ENCODE measurements around the gene ATF1. TPM values are rescaled to one million over a fixed set of nuclear protein-coding genes. Genes with fewer than 3 reads are reported as not detected.

Gene ATF1
- total and polyA plus RNA-seq, 10 of the 15 experiments (the other 5 are each of a cell fraction or from before 2014, with no cell fraction given) = 15.4 to 92.0 (median 33.6) TPM

DNA sequence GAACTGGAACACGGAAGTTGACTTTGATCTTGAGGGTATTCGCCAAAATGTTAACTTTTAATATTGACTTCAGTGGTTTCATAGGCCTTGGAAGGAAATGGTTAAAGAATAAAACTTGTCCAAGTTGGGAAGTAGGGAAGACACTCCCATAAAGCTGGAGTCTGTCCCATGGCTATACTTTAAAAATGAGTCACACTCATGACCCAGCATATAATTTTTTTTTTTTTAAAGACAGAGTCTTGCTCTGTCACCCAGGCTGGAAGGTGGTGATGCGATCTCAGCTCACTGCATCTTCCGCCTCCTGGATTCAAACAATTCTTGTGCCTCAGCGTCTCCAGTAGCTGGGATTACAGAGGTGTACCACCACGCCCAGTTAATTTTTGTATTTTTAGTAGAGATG lies 98.4 kb downstream of the ATF1 start:
- in situ Hi-C loops (cut with MboI) (no loop called here), intact Hi-C loops (cut with micrococcal nuclease; ENCODE audit: unreplicated experiment) (no loop called here)
- Histone ChIP-seq H3K27ac (ENCODE audit: control insufficient read depth, insufficient read depth) (no peak overlapping the region), H3K27me3 (replicated peaks in 1 of 2; ENCODE audit: control insufficient read depth in 2 of 2, insufficient read depth in 2 of 2, low read length in 1 of 2) (no peaks in the 10 kb centered on the region), H3K4me1 (ENCODE audit: control insufficient read depth, insufficient read depth, low read length) (no peaks in the 10 kb centered on the region), H3K79me2 (ENCODE audit: control insufficient read depth, insufficient read depth, low read length) (no peaks in the 10 kb centered on the region), H3K36me3 (ENCODE audit: control insufficient read depth in 2 of 2, insufficient read depth in 2 of 2, low read length in 1 of 2) (no peaks in the 10 kb centered on the region), H3K4me2 (ENCODE audit: control insufficient read depth, insufficient read depth) (no peak overlapping the region), H2AFZ (ENCODE audit: control insufficient read depth, low read depth, low read length) (no peak overlapping the region), H3K4me3 (no peak overlapping the region), H3K9ac (ENCODE audit: control insufficient read depth, insufficient read depth, low read length) (no peak overlapping the region), H3K9me3 (replicated peaks; ENCODE audit: control insufficient read depth, insufficient read depth, low read length) (peaks cover 4% of the 10 kb centered on the region; the same call in 2 of the 3 replicates), H4K20me1 (ENCODE audit: control insufficient read depth, insufficient read depth) (no peaks in the 10 kb centered on the region)
- ChIA-PET POLR2A (no interaction called here), CTCF (no interaction called here), RAD21 (ENCODE audit: unreplicated experiment) (no interaction called here), SMC1A (ENCODE audit: uncharacterized antibody, unreplicated experiment) (no interaction called here)
- TF ChIP-seq PAX5 (IDR thresholded peaks at IDR 0.05; ENCODE audit: borderline replicate concordance, low read depth, low read length) = no peak
- no peak for ATAC-seq
- no TSS peak for BruUV-seq (replicated peaks)
- no peak for DNase-seq (ENCODE audit: low read depth, low spot score)
- 71% methylated on average over 6 of the region's 6 CpGs for WGBS (ENCODE audit: insufficient coverage, insufficient replicate concordance, low lambda C conversion rate, missing lambda C conversion rate)
- no peak for FAIRE-seq

DNA sequence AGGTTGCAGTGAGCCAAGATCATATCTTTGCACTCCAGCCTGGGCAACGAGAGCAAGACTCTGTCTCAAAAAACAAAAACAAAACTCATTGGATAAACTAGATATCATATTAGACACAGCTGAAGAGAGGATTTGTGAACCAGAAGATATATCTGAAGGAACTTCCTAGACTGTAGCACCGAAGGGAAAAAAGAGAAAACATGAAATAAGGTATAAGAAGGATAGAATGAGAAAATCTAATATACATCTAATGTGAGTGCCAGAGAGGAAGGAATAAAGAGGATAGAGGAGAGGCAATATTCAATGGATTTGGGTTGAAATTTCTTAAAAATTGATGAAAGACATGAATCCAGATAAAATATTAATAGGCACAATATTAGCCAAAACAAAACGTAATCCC lies 101.4 kb downstream of the ATF1 start:
- no peak overlapping the region for H3K4me2 ChIP-seq (ENCODE audit: control insufficient read depth, insufficient read depth)
- no peak overlapping the region for H3K4me3 ChIP-seq
- WGBS (ENCODE audit: insufficient coverage, insufficient replicate concordance, low lambda C conversion rate, missing lambda C conversion rate) = 33% methylated on average over 3 of the region's 3 CpGs
- RAD21 ChIA-PET (ENCODE audit: unreplicated experiment) = no interaction called here
- peaks cover 4% of the 10 kb centered on the region; the same call in 2 of the 3 replicates for H3K9me3 ChIP-seq (replicated peaks; ENCODE audit: control insufficient read depth, insufficient read depth, low read length)
- in situ Hi-C loops (cut with MboI) = no loop called here
- H3K9ac ChIP-seq (ENCODE audit: control insufficient read depth, insufficient read depth, low read length) = no peak overlapping the region
- no peak for DNase-seq (ENCODE audit: low read depth, low spot score)
- SMC1A ChIA-PET (ENCODE audit: uncharacterized antibody, unreplicated experiment) = no interaction called here
- FAIRE-seq = no peak
- H3K27ac ChIP-seq (ENCODE audit: control insufficient read depth, insufficient read depth) = no peak overlapping the region
- H3K79me2 ChIP-seq (ENCODE audit: control insufficient read depth, insufficient read depth, low read length) = no peaks in the 10 kb centered on the region
- intact Hi-C loops (cut with micrococcal nuclease; ENCODE audit: unreplicated experiment) = no loop called here
- ATAC-seq = no peak
- H2AFZ ChIP-seq (ENCODE audit: control insufficient read depth, low read depth, low read length) = no peak overlapping the region
- H4K20me1 ChIP-seq (ENCODE audit: control insufficient read depth, insufficient read depth) = no peaks in the 10 kb centered on the region
- no peaks in the 10 kb centered on the region for H3K4me1 ChIP-seq (ENCODE audit: control insufficient read depth, insufficient read depth, low read length)
- H3K27me3 ChIP-seq (replicated peaks in 1 of 2; ENCODE audit: control insufficient read depth in 2 of 2, insufficient read depth in 2 of 2, low read length in 1 of 2) = no peaks in the 10 kb centered on the region
- CTCF ChIA-PET = no interaction called here
- POLR2A ChIA-PET = no interaction called here
- H3K36me3 ChIP-seq (ENCODE audit: control insufficient read depth in 2 of 2, insufficient read depth in 2 of 2, low read length in 1 of 2) = no peaks in the 10 kb centered on the region
- no TSS peak for BruUV-seq (replicated peaks)
- TF ChIP-seq ZNF24 (IDR thresholded peaks at IDR 0.05) (no peak), YBX1 (IDR thresholded peaks at IDR 0.05) (no peak), WRNIP1 (IDR thresholded peaks at IDR 0.05; ENCODE audit: borderline replicate concordance, low read depth, low read length) (no peak), BHLHE40 (IDR thresholded peaks at IDR 0.05; ENCODE audit: borderline replicate concordance in 1 of 2, low read depth in 2 of 2, low read length in 1 of 2) (no peak), ZNF217 (IDR thresholded peaks at IDR 0.05) (no peak), CEBPB (IDR thresholded peaks at IDR 0.05; ENCODE audit: borderline replicate concordance in 1 of 2, low read depth in 2 of 2, low read length in 2 of 2) (no peak), SP1 (IDR thresholded peaks at IDR 0.05; ENCODE audit: low read depth, low read length) (no peak), MEF2B (IDR thresholded peaks at IDR 0.05; ENCODE audit: partially characterized antibody, poor library complexity, severe bottlenecking) (no peak), TCF12 (IDR thresholded peaks at IDR 0.05; ENCODE audit: low read depth, low read length) (no peak)
- TF ChIP-seq, protein P1, sequence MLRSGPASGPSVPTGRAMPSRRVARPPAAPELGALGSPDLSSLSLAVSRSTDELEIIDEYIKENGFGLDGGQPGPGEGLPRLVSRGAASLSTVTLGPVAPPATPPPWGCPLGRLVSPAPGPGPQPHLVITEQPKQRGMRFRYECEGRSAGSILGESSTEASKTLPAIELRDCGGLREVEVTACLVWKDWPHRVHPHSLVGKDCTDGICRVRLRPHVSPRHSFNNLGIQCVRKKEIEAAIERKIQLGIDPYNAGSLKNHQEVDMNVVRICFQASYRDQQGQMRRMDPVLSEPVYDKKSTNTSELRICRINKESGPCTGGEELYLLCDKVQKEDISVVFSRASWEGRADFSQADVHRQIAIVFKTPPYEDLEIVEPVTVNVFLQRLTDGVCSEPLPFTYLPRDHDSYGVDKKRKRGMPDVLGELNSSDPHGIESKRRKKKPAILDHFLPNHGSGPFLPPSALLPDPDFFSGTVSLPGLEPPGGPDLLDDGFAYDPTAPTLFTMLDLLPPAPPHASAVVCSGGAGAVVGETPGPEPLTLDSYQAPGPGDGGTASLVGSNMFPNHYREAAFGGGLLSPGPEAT (IDR thresholded peaks at IDR 0.05; ENCODE audit: low read depth) = no peak
- TF ChIP-seq, protein P2, sequence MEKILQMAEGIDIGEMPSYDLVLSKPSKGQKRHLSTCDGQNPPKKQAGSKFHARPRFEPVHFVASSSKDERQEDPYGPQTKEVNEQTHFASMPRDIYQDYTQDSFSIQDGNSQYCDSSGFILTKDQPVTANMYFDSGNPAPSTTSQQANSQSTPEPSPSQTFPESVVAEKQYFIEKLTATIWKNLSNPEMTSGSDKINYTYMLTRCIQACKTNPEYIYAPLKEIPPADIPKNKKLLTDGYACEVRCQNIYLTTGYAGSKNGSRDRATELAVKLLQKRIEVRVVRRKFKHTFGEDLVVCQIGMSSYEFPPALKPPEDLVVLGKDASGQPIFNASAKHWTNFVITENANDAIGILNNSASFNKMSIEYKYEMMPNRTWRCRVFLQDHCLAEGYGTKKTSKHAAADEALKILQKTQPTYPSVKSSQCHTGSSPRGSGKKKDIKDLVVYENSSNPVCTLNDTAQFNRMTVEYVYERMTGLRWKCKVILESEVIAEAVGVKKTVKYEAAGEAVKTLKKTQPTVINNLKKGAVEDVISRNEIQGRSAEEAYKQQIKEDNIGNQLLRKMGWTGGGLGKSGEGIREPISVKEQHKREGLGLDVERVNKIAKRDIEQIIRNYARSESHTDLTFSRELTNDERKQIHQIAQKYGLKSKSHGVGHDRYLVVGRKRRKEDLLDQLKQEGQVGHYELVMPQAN (conservative IDR thresholded peaks at IDR 0.05) = no peak
- TF ChIP-seq, protein P3, sequence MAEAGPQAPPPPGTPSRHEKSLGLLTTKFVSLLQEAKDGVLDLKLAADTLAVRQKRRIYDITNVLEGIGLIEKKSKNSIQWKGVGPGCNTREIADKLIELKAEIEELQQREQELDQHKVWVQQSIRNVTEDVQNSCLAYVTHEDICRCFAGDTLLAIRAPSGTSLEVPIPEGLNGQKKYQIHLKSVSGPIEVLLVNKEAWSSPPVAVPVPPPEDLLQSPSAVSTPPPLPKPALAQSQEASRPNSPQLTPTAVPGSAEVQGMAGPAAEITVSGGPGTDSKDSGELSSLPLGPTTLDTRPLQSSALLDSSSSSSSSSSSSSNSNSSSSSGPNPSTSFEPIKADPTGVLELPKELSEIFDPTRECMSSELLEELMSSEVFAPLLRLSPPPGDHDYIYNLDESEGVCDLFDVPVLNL (IDR thresholded peaks at IDR 0.05; ENCODE audit: low read depth, low read length) = no peak

All from GM12878 (cell line).